NCI-H1105 (cell line): ENCODE measurements around the gene NPLOC4.

Experiments used
- DNase-seq: peaks from one replicate; lab custom pipeline; 2025; lab: John Stamatoyannopoulos, UW

The NPLOC4 gene

DNA sequence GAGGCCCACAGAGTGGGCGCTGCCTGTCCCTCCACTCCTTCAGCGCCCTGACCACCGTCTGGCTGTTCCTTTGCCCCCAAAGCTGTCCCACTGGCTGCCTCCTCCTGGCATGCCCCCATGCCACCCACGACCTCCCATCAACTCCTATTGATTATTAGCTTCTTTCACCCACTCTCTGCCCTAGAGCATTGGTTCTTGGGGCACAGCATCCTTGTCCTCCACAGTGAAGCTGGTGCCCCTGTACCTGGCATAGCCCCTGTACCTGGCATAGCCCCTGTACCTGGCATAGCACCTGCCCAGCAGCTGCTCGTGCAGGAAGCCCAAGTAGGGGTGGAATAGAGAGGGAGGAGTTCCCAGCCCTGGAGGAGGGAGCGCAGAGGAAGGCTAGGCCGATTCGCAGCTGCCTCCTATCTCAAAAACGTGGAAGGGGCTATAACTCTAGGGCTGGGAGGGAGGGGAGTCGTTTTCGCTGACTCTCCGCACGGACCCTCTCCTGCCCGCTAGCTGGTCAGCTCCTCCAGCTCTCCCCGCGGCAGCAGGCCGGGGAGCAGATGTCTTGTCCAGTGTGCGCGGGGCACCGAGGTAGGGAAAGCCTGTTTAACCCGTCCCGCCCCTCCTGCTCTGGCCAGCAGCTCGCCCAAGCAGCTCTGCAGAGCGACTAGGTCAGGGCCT, 118.7 kb downstream of the NPLOC4 start:
- peak; percentile 64 for DNase-seq

DNA sequence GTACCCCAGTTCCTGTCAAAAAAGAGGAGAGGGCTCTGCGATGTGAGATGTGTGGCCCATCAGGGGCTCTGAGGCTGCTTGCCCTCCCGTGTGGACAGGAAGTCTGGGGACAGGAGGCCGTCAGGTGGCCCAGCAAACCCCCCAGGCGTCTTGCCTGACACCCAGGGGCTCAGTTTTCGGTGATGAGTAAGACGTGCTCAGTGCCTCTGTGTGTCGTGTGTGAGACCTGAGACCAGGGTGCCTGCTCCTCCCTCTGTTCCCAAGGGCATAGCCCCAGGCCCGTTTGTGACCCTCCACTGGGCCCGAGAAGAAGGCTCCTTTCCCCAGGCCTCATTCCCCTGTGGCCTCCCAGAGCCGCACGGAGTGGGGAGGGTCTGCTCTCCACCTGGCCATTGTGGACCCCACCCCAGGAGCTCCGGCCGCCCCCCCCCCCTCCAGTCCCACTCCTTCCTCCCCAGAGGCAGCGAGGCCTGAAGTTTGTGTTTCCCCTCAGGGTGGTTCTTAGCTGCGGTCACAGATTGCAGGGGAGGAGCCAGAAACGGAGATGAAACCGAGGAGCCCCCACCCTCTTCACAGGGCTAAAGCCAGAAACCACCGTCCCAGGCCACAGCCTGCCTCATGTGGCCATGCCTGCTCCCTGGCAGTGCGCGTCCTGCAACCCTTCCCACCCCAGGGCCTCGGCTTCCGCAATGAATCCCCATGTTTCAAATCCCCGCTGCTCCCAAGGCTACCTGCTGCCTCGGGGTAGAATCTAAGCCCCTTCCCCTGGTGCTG, 119.4 kb downstream of the NPLOC4 start:
- no peak for DNase-seq

DNA sequence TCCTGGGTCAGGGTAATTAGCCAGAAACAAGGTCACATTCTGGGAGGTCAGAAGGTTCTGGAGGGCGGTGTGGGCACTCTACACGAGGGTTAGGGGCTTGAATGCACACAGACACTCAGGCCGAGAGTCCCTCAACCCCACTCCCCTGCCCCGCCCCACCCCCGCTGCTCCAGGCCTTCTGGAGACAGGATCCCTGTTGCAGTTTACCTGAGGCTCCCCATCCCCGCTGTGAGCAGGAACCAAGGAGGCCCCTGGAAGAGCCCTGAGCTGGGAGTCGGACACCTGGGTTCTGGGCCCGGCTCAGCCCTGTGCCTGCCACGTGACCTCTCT, 119.9 kb downstream of the NPLOC4 start:
- DNase-seq: no peak

DNA sequence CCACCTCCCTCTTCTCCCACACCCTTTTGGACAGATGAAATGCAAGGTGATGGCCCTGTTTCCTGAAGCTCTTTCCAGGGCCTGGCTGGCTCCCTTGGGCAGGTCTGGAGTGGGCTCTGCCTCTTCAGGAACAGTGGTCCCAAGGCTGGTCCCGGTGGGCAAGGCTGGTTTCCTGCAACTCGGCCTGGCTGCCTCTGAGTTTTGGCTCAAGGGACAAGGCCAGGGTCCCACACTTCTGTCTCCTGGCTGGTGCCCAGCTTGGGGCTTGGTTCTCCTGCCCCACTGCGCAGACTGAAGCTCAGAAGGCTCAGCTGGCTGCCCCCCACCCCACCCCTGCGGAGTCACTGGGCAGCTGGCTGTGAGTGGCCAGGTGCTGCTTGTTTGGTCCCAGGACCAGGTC, 120.5 kb downstream of the NPLOC4 start:
- no peak for DNase-seq

DNA sequence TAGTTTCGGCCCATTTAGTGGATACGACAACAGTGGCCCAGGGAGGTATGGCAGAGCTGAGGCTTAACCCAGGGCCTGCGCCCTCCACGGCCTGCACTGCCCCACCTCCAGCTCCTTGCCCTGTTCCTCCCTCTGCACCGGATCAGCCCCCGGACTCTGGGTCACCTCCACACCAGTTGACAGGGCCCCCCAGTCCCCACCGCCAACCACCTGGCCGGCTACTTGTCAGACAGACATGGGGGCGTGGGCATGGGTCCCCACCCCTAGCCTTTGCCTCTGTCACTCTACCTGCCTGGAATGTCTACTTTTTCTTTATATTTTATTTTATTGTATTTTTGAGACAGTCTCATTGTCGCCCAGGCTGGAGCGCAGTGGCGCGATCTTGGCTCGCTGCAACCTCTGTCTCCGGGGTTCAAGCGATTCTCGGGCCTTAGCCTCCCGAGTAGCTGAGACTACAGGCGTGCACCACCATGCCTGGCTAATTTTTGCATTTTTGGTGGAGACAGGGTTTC, 121.3 kb downstream of the NPLOC4 start:
- DNase-seq: no peak

DNA sequence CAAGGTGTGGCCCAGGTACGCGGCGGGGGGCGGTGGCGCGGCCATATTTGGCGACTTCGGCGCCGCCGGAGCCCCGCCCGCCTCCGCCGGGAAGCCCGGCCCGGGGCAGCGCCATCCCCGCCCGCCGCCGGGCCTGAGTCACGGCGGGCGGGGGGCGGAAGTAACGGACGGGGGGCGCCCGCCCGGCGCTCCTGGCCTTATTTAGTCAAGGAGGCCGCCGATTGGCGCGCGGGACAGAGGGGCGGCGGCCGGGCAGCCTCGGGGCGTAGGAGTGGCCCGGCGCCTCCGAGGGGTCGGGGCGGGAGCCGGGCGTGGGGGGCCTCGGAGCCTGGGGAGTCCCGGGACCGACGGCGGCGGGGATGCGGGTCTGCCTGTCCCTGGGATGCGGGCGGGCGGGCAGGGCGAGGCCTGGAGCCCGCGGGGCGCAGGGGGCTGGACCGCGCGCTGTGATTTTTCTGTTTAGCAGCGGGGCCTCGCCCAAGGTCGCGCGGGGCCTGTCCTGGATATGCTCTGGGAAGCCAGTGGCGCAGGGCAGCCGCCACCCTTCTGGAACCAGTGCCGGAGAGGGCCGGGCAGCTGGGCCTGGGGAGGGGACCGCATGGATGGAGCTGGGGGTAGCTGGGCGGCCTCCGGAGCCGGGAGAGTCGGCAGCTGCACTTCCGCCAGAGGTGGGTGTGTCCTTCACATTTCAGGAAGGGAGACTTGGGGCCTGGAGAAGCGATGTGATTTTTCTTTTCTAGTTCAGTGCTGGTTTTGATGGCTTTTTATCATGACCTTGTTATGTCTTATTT, 122.0 kb downstream of the NPLOC4 start:
- DNase-seq: peak; percentile 40

DNA sequence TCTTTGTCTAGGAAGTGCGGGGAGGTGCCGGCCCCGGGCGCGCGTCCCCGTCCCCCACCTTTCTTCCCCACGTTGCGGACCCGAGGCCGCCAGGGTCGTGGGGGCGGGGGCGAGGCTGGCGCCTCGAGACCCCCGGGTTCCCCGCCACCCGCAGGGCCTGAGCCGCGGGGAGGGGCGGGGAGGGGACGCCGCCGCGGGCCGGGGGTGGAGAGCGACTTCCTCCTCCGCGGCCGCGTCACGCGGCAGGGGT, 122.5 kb downstream of the NPLOC4 start:
- no peak for DNase-seq

DNA sequence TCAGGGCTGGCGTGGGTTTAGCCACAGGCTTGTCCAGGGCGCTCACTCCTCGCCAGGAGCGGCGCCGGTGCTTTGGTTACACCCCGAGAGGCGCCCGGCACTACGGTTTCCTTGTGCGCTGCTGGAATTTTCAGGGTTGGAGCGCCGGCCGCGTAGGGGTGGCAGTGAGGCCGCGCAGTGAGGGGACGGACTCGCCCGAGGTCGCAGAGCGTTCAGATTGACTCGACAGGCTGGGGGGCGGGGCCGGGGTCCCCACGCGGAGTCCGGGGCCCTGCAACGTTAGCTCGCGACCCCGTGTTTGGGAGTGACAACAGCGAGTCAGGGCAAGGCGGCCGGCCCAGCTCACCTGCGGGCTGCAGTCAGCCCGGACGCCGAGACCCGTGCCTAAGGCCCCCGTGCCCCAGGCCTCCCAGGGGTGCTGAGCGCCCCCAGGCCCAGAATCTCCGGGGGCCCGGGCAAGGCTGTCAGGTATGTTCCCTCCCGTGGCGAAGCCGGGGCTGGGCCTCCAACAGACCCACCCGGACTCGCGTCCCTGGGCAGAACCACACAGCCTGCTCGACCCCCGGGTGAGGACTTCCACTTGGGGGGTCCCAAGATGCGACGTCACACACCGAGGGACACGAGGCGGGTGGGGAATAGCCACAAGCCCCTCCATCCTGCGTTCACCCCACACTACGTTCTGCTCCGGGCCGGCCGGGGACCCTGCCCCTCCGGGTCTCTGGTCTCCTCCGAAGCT, 123.0 kb downstream of the NPLOC4 start:
- DNase-seq: peak; percentile 66

DNA sequence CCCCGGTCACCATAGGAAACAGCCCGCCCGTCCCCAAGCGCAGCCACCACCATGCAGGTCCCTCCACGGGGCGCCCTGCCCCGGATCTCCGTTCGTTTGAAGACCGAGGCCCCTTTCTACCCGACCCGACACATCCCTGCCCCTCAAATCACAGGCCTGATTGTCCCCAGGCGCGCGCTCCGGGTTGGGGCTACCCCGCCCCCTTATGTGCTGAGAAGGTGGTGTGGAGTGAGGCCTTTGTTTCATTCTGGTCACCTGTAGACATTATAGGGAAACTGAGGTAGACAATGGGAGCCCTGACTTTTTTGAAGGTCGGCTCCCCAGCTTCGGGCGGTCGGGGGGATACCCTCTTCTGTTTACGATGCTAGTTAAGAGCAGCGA, 123.5 kb downstream of the NPLOC4 start:
- DNase-seq: peak; percentile 66

DNA sequence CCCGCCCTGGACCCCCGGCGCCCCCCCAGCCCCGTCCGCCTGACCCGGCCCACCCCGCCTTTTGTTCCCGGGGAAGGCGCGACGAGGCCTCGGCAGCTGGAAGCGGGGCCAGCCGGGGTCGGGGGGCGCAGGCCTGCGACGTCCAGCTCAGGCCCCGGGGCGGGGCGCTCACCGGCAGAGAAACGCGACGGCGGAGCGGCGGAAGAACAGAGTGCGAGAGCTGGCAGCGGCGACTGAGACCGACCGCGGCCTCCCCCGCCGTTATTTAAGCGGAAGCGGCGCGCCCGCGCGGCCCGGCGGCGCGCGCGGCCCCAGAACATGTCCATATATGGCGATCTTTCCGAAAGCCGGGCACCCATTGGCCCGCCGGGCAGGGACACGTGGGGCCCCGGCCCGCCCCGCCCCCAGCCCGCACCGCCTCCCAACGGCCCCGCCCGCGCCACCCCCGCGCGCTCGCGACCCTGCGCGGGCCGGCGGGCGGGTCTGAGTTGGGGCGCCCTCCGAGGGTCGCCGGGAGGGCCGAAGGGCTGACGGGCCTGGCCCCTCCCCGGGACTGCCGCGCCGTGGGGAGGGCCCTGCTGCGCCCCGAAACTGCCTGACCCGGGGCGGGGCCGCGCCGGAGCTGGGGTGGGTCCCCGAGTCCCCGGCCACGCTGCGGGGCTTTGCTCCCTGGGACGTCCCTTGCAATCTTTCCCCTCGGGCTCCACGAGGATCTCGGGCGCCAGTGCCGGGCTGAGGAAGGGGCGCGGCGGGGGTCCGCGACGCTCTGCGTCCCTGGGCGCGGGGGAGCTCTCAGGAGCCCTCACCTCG, 124.1 kb downstream of the NPLOC4 start, which contains the start of gene ACTG1:
TSS of gene ACTG1 (minus strand) at position 238 of the 810 bp plus-strand sequence. CDS start 445 bp downstream, outside the sequence.
- peak; percentile 77 for DNase-seq

DNA sequence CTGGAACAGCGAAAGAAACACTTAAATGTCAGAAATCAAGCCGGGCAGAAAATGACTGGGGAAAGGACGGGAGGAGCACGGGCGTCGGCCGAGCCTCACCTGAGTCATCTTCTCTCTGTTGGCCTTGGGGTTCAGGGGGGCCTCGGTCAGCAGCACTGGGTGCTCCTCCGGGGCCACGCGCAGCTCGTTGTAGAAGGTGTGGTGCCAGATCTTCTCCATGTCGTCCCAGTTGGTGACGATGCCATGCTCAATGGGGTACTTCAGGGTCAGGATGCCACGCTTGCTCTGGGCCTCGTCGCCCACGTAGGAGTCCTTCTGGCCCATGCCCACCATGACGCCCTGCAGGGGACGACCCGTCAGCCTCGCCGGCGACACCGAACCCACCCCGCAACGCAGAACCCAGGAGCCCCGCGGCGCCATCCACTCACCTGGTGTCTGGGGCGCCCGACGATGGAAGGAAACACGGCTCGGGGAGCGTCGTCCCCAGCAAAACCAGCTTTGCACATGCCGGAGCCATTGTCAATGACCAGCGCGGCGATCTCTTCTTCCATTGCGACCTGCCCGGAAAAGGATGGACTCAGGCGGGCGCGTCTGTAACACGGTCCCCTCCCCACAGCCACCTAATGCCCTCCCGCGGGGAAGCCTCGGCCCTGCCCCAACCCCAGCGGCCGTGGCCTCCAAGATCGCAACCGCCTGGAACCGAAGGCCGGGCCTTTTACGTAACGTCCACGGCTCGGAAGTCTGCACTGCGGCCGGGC, 124.9 kb downstream of the NPLOC4 start:
- no peak for DNase-seq

DNA sequence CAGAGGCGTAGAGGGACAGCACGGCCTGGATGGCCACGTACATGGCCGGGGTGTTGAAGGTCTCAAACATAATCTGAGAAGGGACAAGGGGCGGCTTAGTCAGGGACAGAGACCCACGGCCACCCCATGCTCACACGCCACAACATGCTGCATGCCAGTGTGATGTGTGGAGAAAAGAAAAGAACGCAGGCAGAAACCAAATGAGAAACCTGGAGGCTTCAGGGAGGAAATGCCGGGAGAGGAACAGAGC, 125.4 kb downstream of the NPLOC4 start:
- DNase-seq: no peak

DNA sequence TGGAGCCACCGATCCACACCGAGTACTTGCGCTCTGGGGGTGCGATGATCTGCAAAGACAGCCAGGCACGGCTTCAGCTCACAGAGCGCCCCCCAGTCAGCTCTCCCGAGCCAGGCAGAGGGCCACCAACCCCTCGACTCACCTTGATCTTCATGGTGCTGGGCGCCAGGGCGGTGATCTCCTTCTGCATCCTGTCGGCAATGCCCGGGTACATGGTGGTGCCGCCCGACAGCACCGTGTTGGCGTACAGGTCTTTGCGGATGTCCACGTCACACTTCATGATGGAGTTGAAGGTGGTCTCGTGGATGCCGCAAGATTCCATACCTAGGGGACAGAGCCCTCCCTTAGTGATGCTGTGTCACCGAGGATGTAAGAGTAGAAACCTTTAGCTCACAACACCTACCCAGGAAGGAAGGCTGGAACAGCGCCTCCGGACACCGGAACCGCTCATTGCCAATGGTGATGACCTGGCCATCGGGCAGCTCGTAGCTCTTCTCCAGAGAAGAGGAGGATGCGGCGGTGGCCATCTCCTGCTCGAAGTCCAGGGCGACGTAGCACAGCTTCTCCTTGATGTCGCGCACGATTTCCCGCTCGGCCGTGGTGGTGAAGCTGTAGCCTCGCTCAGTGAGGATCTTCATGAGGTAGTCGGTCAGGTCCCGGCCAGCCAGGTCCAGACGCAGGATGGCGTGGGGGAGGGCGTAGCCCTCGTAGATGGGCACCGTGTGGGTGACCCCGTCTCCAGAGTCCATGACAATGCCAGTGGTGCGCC, 125.9 kb downstream of the NPLOC4 start:
- DNase-seq: no peak

DNA sequence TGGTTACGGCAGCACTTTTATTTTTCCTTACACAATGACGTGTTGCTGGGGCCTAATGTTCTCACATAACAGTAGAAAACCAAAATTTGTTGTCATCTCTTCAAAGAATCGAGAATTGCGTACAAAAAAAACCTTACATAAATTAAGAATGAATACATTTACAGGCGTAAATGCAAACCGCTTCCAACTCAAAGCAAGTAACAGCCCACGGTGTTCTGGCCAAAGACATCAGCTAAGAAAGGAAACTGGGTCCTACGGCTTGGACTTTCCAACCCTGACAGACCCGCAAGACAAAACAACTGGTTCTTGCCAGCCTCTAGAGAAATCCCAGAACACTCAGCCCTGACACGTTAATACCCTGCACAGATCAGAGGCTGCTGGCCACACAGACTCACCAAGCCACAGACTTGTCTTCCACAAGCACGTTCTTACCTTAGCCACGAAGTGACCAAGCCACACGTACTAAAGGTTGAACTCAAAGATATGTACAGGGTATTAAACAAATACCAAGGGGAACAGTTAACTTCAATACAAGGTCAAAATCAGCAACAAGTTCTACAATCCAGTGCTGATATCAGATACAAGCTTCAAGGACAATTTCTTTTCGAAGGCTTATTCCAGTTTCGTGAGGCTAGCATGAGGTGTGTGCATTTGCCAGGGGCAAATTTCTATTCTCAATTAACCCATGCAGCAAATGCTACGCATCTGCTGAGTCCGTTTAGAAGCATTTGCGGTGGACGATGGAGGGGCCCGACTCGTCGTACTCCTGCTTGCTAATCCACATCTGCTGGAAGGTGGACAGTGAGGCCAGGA, 126.7 kb downstream of the NPLOC4 start:
- DNase-seq: no peak

DNA sequence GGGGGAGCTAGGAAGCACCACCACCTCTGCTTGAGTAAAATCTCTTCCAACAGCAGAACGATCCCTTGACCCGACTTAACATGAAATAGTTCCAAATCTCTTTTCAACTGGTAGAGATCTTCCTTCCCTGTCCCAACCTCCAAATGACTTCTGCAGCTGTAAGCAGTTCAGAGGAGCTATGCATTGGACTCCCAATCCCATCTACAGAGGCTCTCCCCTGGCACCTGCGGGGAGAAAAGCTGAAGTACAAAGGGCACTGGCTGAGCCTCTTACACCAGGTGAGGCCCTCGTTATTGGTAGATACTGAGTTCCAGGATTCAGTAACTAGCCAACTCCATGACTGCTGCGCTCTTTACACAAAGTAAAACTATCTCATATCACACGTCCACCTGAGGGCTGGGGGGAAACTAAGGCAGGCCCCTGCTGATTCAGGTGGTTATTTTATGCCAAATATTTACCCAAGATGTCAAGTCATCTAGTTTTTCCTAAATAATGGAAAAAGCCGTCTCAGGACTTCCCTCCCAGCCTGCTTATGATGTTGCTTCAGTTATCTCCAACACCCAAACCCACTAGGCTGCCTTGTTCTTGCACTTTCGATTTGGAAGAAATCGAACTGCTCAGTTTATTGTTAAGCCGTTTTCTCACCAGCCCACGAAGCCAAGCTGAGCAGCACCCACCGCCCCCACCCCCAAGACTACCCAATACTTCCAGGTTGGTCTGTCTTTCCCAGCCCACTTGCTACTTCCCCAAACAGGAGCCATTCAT, 127.5 kb downstream of the NPLOC4 start:
- DNase-seq: no peak

DNA sequence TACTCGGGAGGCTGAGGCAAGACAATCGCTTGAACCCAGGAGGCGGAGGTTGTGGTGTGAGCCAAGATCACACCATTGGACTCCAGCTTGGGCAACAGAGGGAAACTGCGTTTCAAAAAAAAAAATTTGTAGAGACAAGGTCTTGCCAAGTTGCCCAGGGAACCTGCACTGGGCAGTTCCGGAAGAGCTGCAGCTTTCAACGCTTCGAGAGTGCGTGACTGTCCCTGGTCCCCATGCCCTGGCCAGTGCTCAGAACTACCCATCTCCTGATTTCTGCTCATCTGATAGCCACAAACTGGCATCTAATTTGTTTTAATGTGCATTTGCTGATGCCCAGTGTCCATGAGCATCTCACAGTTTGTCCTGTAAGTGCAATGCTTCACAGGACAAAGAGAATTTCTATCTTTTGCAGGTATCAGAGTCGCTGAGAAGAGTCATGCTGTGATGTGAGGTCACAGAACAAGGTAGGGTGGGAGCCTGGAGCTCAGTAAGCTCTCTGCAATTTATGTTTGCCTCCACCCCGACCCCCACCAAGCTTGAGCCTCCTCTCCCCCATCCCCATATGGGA, 128.2 kb downstream of the NPLOC4 start:
- no peak for DNase-seq
